Measurements from ENCODE around the gene KCNQ2.

KCNQ2 gene

GRCh38 chr20:63471002-63471716 lies 1.3 kb downstream of the KCNQ2 start:
- no peak for DNase-seq (ENCODE audit: low spot score)

- no peak for DNase-seq (ENCODE audit: low spot score)
Measured at GRCh38 chr20:63470410-63470809, 2.0 kb downstream of the KCNQ2 start.

GRCh38 chr20:63469713-63470101 lies 2.7 kb downstream of the KCNQ2 start:
- no peak for DNase-seq (ENCODE audit: low spot score)

GRCh38 chr20:63469019-63469712 lies 3.3 kb downstream of the KCNQ2 start:
- DNase-seq (ENCODE audit: low spot score), result no peak

- DNase-seq (ENCODE audit: low spot score), result no peak
Measured at GRCh38 chr20:63468421-63468820, 4.0 kb downstream of the KCNQ2 start.

GRCh38 chr20:63467294-63468083 lies 5.0 kb downstream of the KCNQ2 start:
- DNase-seq (ENCODE audit: low spot score), result no peak

GRCh38 chr20:63466861-63467260 lies 5.6 kb downstream of the KCNQ2 start:
- DNase-seq (ENCODE audit: low spot score), result no peak

GRCh38 chr20:63466250-63466825 lies 6.1 kb downstream of the KCNQ2 start:
- DNase-seq (ENCODE audit: low spot score), result no peak

- no peak for DNase-seq (ENCODE audit: low spot score)
Measured at GRCh38 chr20:63465380-63466249, 6.8 kb downstream of the KCNQ2 start.

- DNase-seq (ENCODE audit: low spot score), result no peak
Measured at GRCh38 chr20:63464289-63464635, 8.2 kb downstream of the KCNQ2 start.

GRCh38 chr20:63463400-63464288 lies 8.8 kb downstream of the KCNQ2 start:
- DNase-seq (ENCODE audit: low spot score), result no peak

- no peak for DNase-seq (ENCODE audit: low spot score)
Measured at GRCh38 chr20:63462244-63462643, 10.2 kb downstream of the KCNQ2 start.

GRCh38 chr20:63461104-63461763 lies 11.2 kb downstream of the KCNQ2 start:
- DNase-seq (ENCODE audit: low spot score), result no peak

GRCh38 chr20:63459070-63459380 lies 13.4 kb downstream of the KCNQ2 start:
- no peak for DNase-seq (ENCODE audit: low spot score)

GRCh38 chr20:63458170-63459069 lies 14.0 kb downstream of the KCNQ2 start:
- no peak for DNase-seq (ENCODE audit: low spot score)

- peak; percentile 54 for DNase-seq (ENCODE audit: low spot score)
Measured at GRCh38 chr20:63457737-63458136, 14.7 kb downstream of the KCNQ2 start.

GRCh38 chr20:63456429-63457284 lies 15.8 kb downstream of the KCNQ2 start:
- no peak for DNase-seq (ENCODE audit: low spot score)

- no peak for DNase-seq (ENCODE audit: low spot score)
Measured at GRCh38 chr20:63455568-63455859, 16.9 kb downstream of the KCNQ2 start.

All from Ammon's horn (tissue), 1 donor.